ENCODE data around the gene DAPK2.

The DAPK2 gene

GRCh38 chr15:63994073-63994600 lies 52.1 kb downstream of the DAPK2 start:
- no peak for DNase-seq

- DNase-seq = no peak
Observed at GRCh38 chr15:63992300-63992699, 54.0 kb downstream of the DAPK2 start.

GRCh38 chr15:63991706-63992105 lies 54.6 kb downstream of the DAPK2 start:
- no peak for DNase-seq

- no peak for DNase-seq
Observed at GRCh38 chr15:63990454-63990853, 55.8 kb downstream of the DAPK2 start.

DNA sequence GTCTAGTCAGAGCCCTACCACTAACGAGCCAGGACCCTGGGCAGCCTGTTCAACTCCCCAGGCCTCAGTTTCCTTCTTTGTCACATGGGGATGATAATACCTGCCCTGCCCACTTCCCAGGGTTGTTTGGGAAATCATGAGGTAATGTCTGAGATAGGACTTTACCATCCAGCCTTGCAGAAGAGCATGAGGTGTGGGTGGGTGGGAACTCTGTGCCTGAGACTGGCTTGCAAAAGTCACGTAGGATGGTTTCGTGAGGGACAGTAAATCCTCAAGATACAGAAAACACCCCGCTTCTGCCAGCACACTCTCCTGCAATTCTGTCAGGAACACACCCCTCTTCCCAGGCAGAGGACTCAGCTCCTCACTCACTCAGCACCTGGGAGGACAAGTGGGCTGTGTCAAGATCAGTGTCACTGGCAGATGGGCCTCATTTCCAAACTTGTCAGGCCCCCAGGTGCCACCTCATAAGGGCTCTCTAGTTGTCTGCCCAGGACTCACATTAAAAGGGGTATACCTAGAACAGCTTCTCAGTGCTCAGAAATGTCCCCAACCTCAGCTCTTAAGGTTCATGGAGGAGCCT lies 58.4 kb downstream of the DAPK2 start:
- no peak for DNase-seq

DNA sequence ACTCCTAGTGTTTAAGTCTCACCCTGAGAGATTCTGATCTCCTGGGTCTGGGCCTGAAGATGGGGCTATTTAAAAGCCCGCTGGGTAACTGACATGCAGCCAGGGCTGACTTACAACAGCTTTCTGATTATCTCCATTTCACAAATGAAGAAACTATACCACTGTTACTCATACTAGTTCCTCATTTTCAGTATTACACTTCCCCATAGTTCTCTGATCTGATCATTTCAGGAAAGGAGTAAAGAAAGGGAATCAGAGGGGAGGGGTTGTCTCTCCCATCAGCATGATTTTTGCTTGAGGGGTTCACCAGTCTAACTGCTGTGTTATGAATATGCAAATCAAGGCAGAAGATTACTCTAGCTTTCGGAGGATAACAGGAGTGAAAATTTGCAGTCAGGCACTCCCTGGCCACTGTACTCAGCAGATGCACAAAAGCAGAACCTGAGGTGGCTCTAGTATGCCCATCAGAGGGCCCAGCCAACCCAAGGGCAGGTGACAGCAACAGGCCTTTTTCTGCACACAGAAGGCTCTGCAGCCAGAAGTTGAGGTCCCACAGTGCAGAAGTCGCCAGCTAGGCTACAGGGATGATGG lies 59.4 kb downstream of the DAPK2 start:
- no peak for DNase-seq

GRCh38 chr15:63986185-63986680 lies 60.1 kb downstream of the DAPK2 start:
- no peak for DNase-seq

DNA sequence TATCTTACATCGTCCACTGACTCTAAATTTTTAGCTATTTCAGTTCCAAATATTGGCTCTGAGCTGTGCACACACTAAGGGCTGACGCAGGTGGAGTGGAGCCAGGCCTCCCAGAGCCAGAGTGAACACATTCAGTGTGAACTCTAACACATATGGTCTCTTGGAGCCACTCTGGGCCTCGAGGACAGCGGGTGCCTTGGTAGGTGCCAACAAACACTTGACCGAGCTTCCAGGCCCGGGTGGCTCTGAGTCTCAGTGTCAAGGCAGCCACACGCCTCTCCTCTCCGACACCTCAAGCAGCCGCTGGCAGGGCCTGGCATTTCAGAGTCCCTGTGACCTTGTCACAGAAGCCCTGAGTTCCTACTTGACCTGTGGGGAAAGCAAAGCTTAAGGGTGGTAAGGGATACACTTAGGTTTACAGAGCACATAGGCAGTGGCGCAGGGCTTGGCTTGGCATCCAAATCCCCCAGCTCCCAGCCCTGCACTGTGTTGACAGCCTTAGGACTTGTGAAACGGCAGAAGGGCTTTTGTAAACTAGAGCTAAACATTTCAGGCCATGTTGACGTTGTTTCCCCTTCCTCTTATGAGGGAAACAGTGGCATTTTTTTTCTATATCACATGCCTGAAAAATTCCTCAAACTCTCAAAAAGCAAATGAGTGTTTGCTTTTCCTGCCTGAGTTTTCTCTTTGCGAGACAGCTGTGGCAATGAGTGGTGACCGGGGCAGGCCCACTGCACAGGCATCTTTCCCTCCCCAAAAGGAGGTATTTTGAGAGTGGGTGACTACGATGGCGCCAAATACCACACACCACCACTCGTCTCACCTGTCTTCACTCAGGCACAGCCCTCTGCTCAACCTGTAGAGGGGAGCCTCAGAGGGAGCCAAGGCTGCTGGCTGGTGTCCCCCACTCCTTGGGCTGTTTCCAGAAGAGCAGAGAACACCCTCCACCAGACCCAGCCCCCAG lies 60.8 kb downstream of the DAPK2 start:
- DNase-seq = no peak

- no peak for DNase-seq
Observed at GRCh38 chr15:63984331-63984730, 62.0 kb downstream of the DAPK2 start.

DNA sequence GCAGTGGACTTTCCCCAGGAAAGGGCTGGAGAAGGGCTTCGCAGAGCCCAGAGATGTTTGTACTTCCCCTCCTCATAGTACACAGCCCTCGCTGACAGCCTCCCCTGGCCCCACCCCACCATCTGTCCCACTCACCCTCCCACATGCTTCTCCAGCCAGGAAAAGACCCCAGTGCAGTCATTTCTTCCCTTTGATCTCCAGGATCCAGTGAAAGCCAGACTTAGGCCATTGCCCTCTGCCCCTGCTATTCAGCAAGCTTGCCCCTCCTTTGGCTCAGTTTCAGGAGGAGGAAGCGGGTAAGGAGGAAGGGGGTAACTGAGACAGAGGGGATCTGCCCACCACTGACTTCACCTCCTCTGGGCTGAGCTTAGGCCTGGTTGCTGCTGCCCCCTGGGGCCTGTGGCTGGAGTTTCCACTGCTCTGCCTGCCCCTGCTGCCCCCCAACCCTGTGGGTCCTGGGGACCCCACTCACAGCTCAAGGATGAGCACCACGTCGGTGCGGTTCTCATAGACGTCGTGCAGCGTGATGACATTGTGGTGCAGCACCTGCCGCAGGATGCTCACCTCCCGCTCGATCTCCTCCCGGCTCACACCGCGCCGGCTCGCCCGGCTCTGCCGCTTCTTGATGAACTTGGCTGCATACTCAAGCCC lies 63.1 kb downstream of the DAPK2 start:
- no peak for DNase-seq

DNA sequence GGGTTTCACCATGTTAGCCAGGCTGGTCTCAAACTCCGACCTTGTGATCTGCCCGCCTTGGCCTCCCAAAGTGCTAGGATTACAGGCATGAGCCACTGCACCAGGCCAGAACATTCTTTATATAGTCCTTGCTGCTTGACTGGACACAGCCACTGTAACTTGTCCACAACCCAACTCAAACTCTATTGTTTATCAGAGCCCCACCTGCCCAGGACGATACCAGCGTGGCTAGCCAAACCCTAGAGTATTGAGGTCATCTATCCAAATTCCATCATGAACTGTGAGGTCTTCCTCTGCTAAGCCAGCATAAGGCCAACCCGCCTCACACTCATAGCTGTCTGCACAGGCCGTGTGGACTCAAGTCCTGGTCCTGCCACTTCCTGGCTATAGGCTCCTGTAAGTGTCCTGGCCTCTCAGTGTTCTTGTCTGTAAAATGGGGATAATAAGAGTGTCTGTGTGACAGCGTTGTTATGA lies 63.9 kb downstream of the DAPK2 start:
- DNase-seq = no peak

GRCh38 chr15:63981596-63982320 lies 64.5 kb downstream of the DAPK2 start:
- DNase-seq = no peak

DNA sequence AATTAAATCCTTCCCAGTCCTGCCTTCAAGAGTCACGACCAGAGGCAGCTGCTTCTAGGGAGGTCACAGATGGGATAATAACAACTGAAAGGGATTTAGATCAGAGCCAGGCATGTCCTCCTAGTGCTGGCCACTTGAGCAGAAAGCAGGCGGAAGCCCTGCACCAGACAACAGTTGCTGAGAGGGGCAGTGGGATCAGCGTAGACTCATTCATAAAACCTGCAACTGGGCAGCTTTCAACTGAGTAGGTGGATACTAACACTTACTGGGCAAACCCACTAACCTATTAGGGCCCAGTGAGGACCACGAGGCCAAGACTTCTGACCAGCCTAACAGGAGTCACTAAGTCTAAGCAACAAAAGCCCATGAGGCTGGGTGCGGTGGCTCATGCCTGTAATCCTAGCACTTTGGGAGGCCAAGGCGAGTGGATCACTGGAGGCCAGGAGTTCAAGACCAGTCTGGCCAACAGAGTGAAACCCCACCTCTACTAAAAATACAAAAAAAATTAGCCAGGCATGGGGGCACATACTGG lies 67.0 kb downstream of the DAPK2 start:
- DNase-seq = no peak

GRCh38 chr15:63978511-63979261 lies 67.6 kb downstream of the DAPK2 start:
- no peak for DNase-seq

DNA sequence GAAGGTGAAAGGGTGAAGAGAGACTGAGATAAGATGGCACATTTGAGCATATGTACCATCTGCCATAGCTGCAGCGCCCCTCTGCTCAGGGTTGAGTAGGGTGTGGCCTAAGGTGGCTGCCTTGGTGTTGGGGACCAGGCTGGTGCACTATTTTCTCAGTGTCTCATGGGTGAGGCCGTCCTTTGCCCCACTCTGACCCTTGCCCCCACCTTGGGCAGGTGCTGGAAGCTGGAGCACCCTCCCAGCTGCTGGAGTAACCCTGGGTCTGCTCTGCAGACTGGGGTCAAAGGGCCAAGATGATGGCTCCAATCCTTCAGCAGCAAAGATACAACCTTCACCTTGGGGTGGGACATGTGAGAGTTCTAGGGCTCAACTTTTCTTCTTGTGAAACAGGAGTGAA lies 69.2 kb downstream of the DAPK2 start:
- no peak for DNase-seq

DNA sequence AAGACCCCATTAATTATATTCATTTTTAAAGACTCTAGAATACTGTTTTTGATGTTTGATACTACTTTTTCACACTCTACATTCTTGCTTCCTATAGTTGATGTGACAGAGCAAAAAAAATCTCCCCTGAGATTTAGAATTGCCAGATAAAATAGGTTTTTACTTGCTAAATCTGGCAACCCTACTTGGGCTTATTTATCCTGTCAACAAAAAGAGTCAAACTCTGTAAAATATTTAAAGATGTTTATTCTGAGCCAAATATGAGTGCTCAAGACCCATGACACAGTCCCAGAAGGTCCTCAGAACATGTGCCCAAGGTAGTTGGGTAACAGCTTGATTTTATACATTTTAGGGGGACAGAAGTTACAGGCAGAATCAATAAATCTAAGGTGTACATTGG lies 72.3 kb downstream of the DAPK2 start:
- DNase-seq = no peak

DNA sequence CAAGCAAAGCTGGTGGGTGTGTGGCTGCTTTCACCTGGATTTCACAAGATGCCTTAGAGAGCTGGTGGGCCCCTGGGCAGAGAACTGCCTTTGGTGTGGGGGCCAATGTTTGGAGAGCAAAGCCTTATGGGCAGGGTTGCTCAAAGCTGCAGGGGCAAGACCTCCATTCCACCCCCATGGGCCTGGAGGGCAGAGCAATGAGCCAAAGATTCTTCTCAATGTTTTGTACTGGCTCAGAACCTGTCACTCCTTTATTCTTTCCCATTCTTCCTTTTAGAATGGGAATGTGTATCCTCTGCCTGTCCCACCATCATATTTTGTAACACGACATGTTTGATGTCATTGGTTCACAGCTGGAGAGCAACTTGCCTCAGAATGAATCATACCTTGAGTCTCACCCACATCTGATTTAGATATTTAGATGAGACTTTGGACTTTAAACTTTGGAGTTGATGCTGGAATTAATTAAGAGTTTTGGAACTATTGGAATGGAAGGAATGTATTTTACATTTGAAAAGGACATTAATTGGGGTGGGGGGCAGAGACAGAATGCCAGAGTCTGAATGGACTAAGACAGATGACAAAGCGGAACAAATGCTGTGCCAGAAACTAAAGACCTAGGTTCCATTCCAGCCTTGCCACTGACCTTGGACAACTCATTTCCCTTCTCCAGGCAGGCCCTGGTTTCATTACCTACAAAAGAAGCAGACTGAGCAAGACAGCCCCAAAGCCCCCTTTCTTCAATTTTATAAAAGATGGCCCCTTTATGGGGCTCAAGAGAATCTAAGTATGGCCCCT lies 72.9 kb downstream of the DAPK2 start:
- DNase-seq = no peak

DNA sequence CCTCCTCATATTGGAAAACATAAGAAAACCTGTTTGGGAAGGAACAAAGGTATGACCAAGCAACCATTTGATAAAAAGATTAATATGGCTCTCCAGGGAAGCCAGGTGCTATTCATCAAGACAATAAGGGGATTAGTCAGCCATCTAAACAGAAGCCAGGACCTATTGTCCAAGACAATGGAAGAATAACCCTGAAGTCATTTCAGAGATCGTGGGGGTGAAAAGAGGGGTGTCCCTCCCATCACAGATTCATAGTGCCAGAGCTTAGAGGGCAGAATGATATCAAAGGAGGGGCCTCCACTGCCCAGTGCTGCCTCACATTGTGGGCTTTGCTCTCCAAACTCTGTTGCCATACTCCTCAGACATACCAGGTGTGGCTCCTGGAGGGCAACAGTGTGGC lies 73.5 kb downstream of the DAPK2 start:
- no peak for DNase-seq

GRCh38 chr15:63971904-63972303 lies 74.4 kb downstream of the DAPK2 start:
- DNase-seq = no peak

- no peak for DNase-seq
Observed at GRCh38 chr15:63971427-63971805, 74.9 kb downstream of the DAPK2 start.

Measured in NCI-H2107 (cell line).